Lung (tissue), 12 donors: ENCODE measurements around the gene BRAT1. TPM values are rescaled to one million over a fixed set of nuclear protein-coding genes. Genes with fewer than 3 reads are reported as not detected.

Source experiments
- ATAC-seq: fragments of 200-7000 bp; cut with Tn5 transposase; one replicate; pipeline ENCODE4 v1.9.1; 2020; ENCODE audit warnings: moderate number of reproducible peaks; ENCODE audit not compliant: insufficient read depth, low FRiP score
- DNase-seq, 3 donors: peaks; one replicate each; pipeline ENCODE4 v3.0.0-alpha.2; 2013 to 2017
- H3K27ac ChIP-seq, 2 donors: one replicate each; pipeline ENCODE4 v1.5.1; 2013; ENCODE audit warnings: mild to moderate bottlenecking in 2 of 2, moderate library complexity in 2 of 2, control low read depth in 1 of 2, inconsistent platforms in 1 of 2, low read depth in 1 of 2, low read length in 1 of 2
- H3K27me3 ChIP-seq, 3 donors: one replicate each; pipeline ENCODE4 v1.5.1; 2013; ENCODE audit warnings: low read length in 2 of 3; ENCODE audit not compliant: control insufficient read depth in 3 of 3, insufficient read depth in 3 of 3
- H3K36me3 ChIP-seq, 4 donors: one replicate each; pipeline ENCODE4 v1.5.1; 2013; ENCODE audit warnings: low read length in 4 of 4, mild to moderate bottlenecking in 1 of 4, moderate library complexity in 1 of 4; ENCODE audit not compliant: control insufficient read depth in 4 of 4, insufficient read depth in 4 of 4
- H3K4me1 ChIP-seq, 5 donors: one replicate each; pipeline ENCODE4 v1.5.1; 2013; ENCODE audit warnings: low read length in 5 of 5, mild to moderate bottlenecking in 2 of 5, moderate library complexity in 1 of 5; ENCODE audit not compliant: control insufficient read depth in 5 of 5, insufficient read depth in 5 of 5
- H3K4me3 ChIP-seq: one replicate; pipeline ENCODE4 v1.5.1; 2013; ENCODE audit warnings: mild to moderate bottlenecking, control low read depth, moderate library complexity
- H3K9ac ChIP-seq, 2 donors: one replicate each; pipeline ENCODE4 v1.5.1; 2013; ENCODE audit warnings: low read length in 2 of 2, control low read depth in 1 of 2; ENCODE audit not compliant: insufficient read depth in 1 of 2
- H3K9me3 ChIP-seq, 4 donors: one replicate each; pipeline ENCODE4 v1.5.1; 2013; ENCODE audit warnings: low read length in 3 of 4, mild to moderate bottlenecking in 1 of 4, moderate library complexity in 1 of 4; ENCODE audit not compliant: control insufficient read depth in 4 of 4, insufficient read depth in 3 of 4
- CTCF ChIP-seq: IDR thresholded peaks from 2 replicates; pipeline ENCODE4 v1.5.1; 2012; ENCODE audit warnings: mild to moderate bottlenecking; ENCODE audit errors: control extremely low read depth, extremely low read depth
- WGBS, 2 donors: extraction: QIAGEN DNeasy Blood & Tissue Kit; methylation state at CpG; one replicate each; pipeline ENCODE4 v1.1.7; 2013; 5-methylcytosine and 5-hydroxymethylcytosine counted together
- polyA plus RNA-seq, 2 donors: library from polyadenylated mRNA; stranded (reverse); fragments of 200-250 nt; gene quantifications; one replicate each; pipeline ENCODE4 v1.2.1, GENCODE V29; 2013
- total RNA-seq, 2 donors: library from RNA; depleted of rRNA in 1 of 2; stranded (reverse); fragments of >200 nt in 1 of 2; gene quantifications; one replicate each; pipeline ENCODE4 v1.2.1, GENCODE V29; 2014 to 2021
- donor health status: control.
- donor health status: control.
- donor health status: Bipolar disorder and iron deficiency.
- donor health status: healthy.
- donor health status: DM: yes; HTN: yes; CAD: no.

The BRAT1 gene
- total and polyA plus RNA-seq, 4 donors: 23.2 to 30.4 (median 29.1) TPM

GRCh38 chr7:2571409-2571808 is 16.1 kb upstream of the BRAT1 start:
- Histone ChIP-seq H3K27ac (no peak overlapping the region), H3K4me3 (no peak overlapping the region), H3K36me3 (peaks cover 0 to 20% (median 7%) of the 10 kb centered on the region in 4 donors), H3K9me3 (no peaks in the 10 kb centered on the region), H3K27me3 (no peaks in the 10 kb centered on the region), H3K4me1 (peaks cover 0 to 13% (median 3%) of the 10 kb centered on the region in 5 donors), H3K9ac (no peak overlapping the region)
- no peak for TF ChIP-seq CTCF
- 92 to 96% methylated on average over 15 of the region's 15 CpGs for WGBS, 2 donors
- DNase-seq (no peak), ATAC-seq (no peak)

GRCh38 chr7:2570021-2570420 is 14.7 kb upstream of the BRAT1 start:
- Histone ChIP-seq H3K27me3 (no peaks in the 10 kb centered on the region), H3K36me3 (peaks cover 0 to 16% (median 3%) of the 10 kb centered on the region in 4 donors), H3K4me1 (peaks cover 0 to 17% (median 3%) of the 10 kb centered on the region in 5 donors), H3K9me3 (peaks cover 0 to 1% (median 0%) of the 10 kb centered on the region in 4 donors), H3K9ac (no peak overlapping the region), H3K4me3 (no peak overlapping the region), H3K27ac (no peak overlapping the region)
- DNase-seq (no peak), ATAC-seq (no peak)
- TF ChIP-seq CTCF: no peak
- WGBS, 2 donors: 69 to 83% methylated on average over 16 of the region's 16 CpGs

- no peak overlapping the region for H3K27ac ChIP-seq
- DNase-seq (no peak), ATAC-seq (no peak)
- peaks cover 0 to 12% (median 2%) of the 10 kb centered on the region in 4 donors for H3K36me3 ChIP-seq
- no peak for TF ChIP-seq CTCF
- peaks cover 0 to 2% (median 0%) of the 10 kb centered on the region in 4 donors for H3K9me3 ChIP-seq
- no peaks in the 10 kb centered on the region for H3K27me3 ChIP-seq
- no peak overlapping the region for H3K9ac ChIP-seq
- 95 to 97% methylated on average over 14 of the region's 14 CpGs for WGBS, 2 donors
- H3K4me3 ChIP-seq: no peak overlapping the region
- H3K4me1 ChIP-seq: peaks cover 0 to 20% (median 5%) of the 10 kb centered on the region in 5 donors
Measured at GRCh38 chr7:2569421-2569820, 14.1 kb upstream of the BRAT1 start.
